DND-41 (cell line): ENCODE results near the gene SMAGP.

Experiments used
- CTCF ChIP-seq: IDR thresholded peaks from 2 replicates; pipeline ENCODE4 v1.5.1; 2012; ENCODE audit warnings: borderline replicate concordance, low read length, moderate library complexity, mild to moderate bottlenecking; ENCODE audit not compliant: poor library complexity, severe bottlenecking; ENCODE audit errors: extremely low read depth
- EZH2 ChIP-seq: IDR thresholded peaks from 3 replicates; pipeline ENCODE4 v1.6.1; 2012; ENCODE audit warnings: borderline replicate concordance, low read depth, mild to moderate bottlenecking, moderate library complexity, low read length, inconsistent platforms; ENCODE audit not compliant: severe bottlenecking

- TF ChIP-seq CTCF = no peak
- no peak for TF ChIP-seq EZH2
Measured at GRCh38 chr12:51307655-51308593, 37.7 kb upstream of the SMAGP start.
